Coronary artery (tissue), 2 donors: ENCODE data around the gene PCARE.

Source experiments
- DNase-seq: peaks from one replicate; pipeline ENCODE4 v3.0.0-alpha.2; 2017; ENCODE audit warnings: low spot score
- H3K27ac ChIP-seq, 2 donors: fragments of 200-600 bp; sonication (generic); one replicate each; pipeline ENCODE4 v1.5.1; 2016 to 2019
- H3K4me3 ChIP-seq: fragments of 200-600 bp; sonication (generic); 2 replicates; pipeline ENCODE4 v1.5.1; 2016; ENCODE audit warnings: mild to moderate bottlenecking, moderate library complexity
- CTCF ChIP-seq: fragments of 200-600 bp; sonication (generic); IDR thresholded peaks from one replicate; pipeline ENCODE4 v1.5.1; 2019; ENCODE audit warnings: antibody characterized with exemption

Gene PCARE

GRCh38 chr2:29057006-29057405 is 17.3 kb downstream of the PCARE start:
- Histone ChIP-seq H3K4me3 (no peak overlapping the region), H3K27ac (no peak overlapping the region)
- no peak for TF ChIP-seq CTCF
- no peak for DNase-seq

- Histone ChIP-seq H3K27ac (no peak overlapping the region), H3K4me3 (no peak overlapping the region)
- no peak for DNase-seq
- no peak for TF ChIP-seq CTCF
Observed at GRCh38 chr2:29056452-29056851, 17.9 kb downstream of the PCARE start.

GRCh38 chr2:29055601-29056000 is 18.7 kb downstream of the PCARE start:
- TF ChIP-seq CTCF = no peak
- DNase-seq = no peak
- Histone ChIP-seq H3K4me3 (no peak overlapping the region), H3K27ac (no peak overlapping the region)

GRCh38 chr2:29054430-29054829 is 19.9 kb downstream of the PCARE start:
- Histone ChIP-seq H3K27ac (no peak overlapping the region), H3K4me3 (no peak overlapping the region)
- no peak for TF ChIP-seq CTCF

GRCh38 chr2:29053670-29054400 is 20.5 kb downstream of the PCARE start:
- no peak for TF ChIP-seq CTCF
- H3K4me3 ChIP-seq = no peak overlapping the region
- DNase-seq = no peak
- no peak overlapping the region for H3K27ac ChIP-seq

More at GRCh38 chr2:29054430-29054829, 19.9 kb downstream of the PCARE start:
- DNase-seq = no peak

GRCh38 chr2:29053223-29053622 is 21.1 kb downstream of the PCARE start:
- no peak for TF ChIP-seq CTCF
- Histone ChIP-seq H3K27ac (no peak overlapping the region), H3K4me3 (no peak overlapping the region)
- DNase-seq = no peak

GRCh38 chr2:29052807-29053206 is 21.5 kb downstream of the PCARE start:
- Histone ChIP-seq H3K4me3 (no peak overlapping the region), H3K27ac (no peak overlapping the region)
- DNase-seq = no peak
- no peak for TF ChIP-seq CTCF
